HUES6 (cell line): ENCODE data around the gene ADGRV1.

ENCODE experiments used
- H3K27ac ChIP-seq: 2 replicates; pipeline ENCODE4 v1.7.0; 2013; ENCODE audit warnings: low read depth, mild to moderate bottlenecking, low read length, inconsistent platforms
- H3K27me3 ChIP-seq: 2 replicates; pipeline ENCODE4 v1.6.1; 2013; ENCODE audit warnings: low read length; ENCODE audit not compliant: control insufficient read depth, insufficient read depth
- H3K36me3 ChIP-seq: 2 replicates; pipeline ENCODE4 v1.6.1; 2013; ENCODE audit warnings: low read length; ENCODE audit not compliant: control insufficient read depth, insufficient read depth
- H3K4me1 ChIP-seq: 2 replicates; pipeline ENCODE4 v1.6.1; 2013; ENCODE audit warnings: low read length; ENCODE audit not compliant: control insufficient read depth, insufficient read depth
- H3K4me3 ChIP-seq: 2 replicates; pipeline ENCODE4 v1.5.1; 2013; ENCODE audit warnings: low read depth, low read length
- H3K9ac ChIP-seq: one replicate; pipeline ENCODE4 v1.6.1; 2013; ENCODE audit warnings: mild to moderate bottlenecking, low read length
- H3K9me3 ChIP-seq: 2 replicates; pipeline ENCODE4 v1.6.1; 2013; ENCODE audit warnings: low read depth, low read length; ENCODE audit not compliant: control insufficient read depth, insufficient read depth

ADGRV1 gene

GRCh38 chr5:91136271-91136670, 577.7 kb downstream of the ADGRV1 start:
- H3K4me1 ChIP-seq, result no peaks in the 10 kb centered on the region; the same call in 1 of the 2 replicates
- no peaks in the 10 kb centered on the region for H3K9me3 ChIP-seq
- no peak overlapping the region for H3K9ac ChIP-seq
- no peak overlapping the region for H3K4me3 ChIP-seq
- no peaks in the 10 kb centered on the region for H3K27me3 ChIP-seq
- no peak overlapping the region for H3K27ac ChIP-seq
- H3K36me3 ChIP-seq, result no peaks in the 10 kb centered on the region

- Histone ChIP-seq H3K9ac (no peak overlapping the region), H3K4me3 (no peak overlapping the region), H3K36me3 (no peaks in the 10 kb centered on the region)
Observed at GRCh38 chr5:91137647-91138046, 579.0 kb downstream of the ADGRV1 start.

GRCh38 chr5:91139572-91140200, 581.1 kb downstream of the ADGRV1 start:
- H3K27me3 ChIP-seq, result no peaks in the 10 kb centered on the region
- H3K4me1 ChIP-seq, result peaks cover 7% of the 10 kb centered on the region; the same call in 1 of the 2 replicates
- no peaks in the 10 kb centered on the region for H3K36me3 ChIP-seq
- H3K27ac ChIP-seq, result no peak overlapping the region
- no peak overlapping the region for H3K4me3 ChIP-seq
- no peak overlapping the region for H3K9ac ChIP-seq
- H3K9me3 ChIP-seq, result no peaks in the 10 kb centered on the region

More at GRCh38 chr5:91137647-91138046, 579.0 kb downstream of the ADGRV1 start:
- H3K9me3 ChIP-seq, result no peaks in the 10 kb centered on the region
- no peak overlapping the region for H3K27ac ChIP-seq
- H3K27me3 ChIP-seq, result no peaks in the 10 kb centered on the region
- H3K4me1 ChIP-seq, result peaks cover 7% of the 10 kb centered on the region; the same call in 1 of the 2 replicates

GRCh38 chr5:91140657-91141056, 582.1 kb downstream of the ADGRV1 start:
- Histone ChIP-seq H3K4me1 (peaks cover 10% of the 10 kb centered on the region; the same call in 1 of the 2 replicates), H3K9ac (no peak overlapping the region), H3K36me3 (no peaks in the 10 kb centered on the region), H3K27ac (no peak overlapping the region), H3K27me3 (no peaks in the 10 kb centered on the region), H3K4me3 (no peak overlapping the region), H3K9me3 (no peaks in the 10 kb centered on the region)

- no peak overlapping the region for H3K9ac ChIP-seq
- no peaks in the 10 kb centered on the region for H3K27me3 ChIP-seq
- 0 out of 2 replicates have a peak overlapping the region, but pooled peaks have one; percentile 4 for H3K27ac ChIP-seq
- peaks cover 10% of the 10 kb centered on the region; the same call in 1 of the 2 replicates for H3K4me1 ChIP-seq
- no peaks in the 10 kb centered on the region for H3K36me3 ChIP-seq
- H3K9me3 ChIP-seq, result no peaks in the 10 kb centered on the region
- H3K4me3 ChIP-seq, result no peak overlapping the region
Observed at GRCh38 chr5:91141642-91142041, 583.0 kb downstream of the ADGRV1 start.

GRCh38 chr5:91142386-91142785, 583.8 kb downstream of the ADGRV1 start:
- H3K27me3 ChIP-seq, result no peaks in the 10 kb centered on the region

GRCh38 chr5:91142819-91143218, 584.2 kb downstream of the ADGRV1 start:
- H3K9ac ChIP-seq, result no peak overlapping the region
- H3K4me1 ChIP-seq, result peaks cover 10% of the 10 kb centered on the region; the same call in 1 of the 2 replicates
- H3K9me3 ChIP-seq, result no peaks in the 10 kb centered on the region
- H3K4me3 ChIP-seq, result no peak overlapping the region
- H3K27ac ChIP-seq, result no peak overlapping the region
- no peaks in the 10 kb centered on the region for H3K36me3 ChIP-seq
- H3K27me3 ChIP-seq, result no peaks in the 10 kb centered on the region

More at GRCh38 chr5:91142386-91142785, 583.8 kb downstream of the ADGRV1 start:
- no peak overlapping the region for H3K9ac ChIP-seq
- no peaks in the 10 kb centered on the region for H3K36me3 ChIP-seq
- no peak overlapping the region for H3K4me3 ChIP-seq
- peaks cover 10% of the 10 kb centered on the region; the same call in 1 of the 2 replicates for H3K4me1 ChIP-seq
- H3K9me3 ChIP-seq, result no peaks in the 10 kb centered on the region
- H3K27ac ChIP-seq, result no peak overlapping the region

GRCh38 chr5:91143840-91144239, 585.2 kb downstream of the ADGRV1 start:
- H3K9me3 ChIP-seq, result peaks cover 7% of the 10 kb centered on the region; the same call in 1 of the 2 replicates

GRCh38 chr5:91144491-91145332, 586.1 kb downstream of the ADGRV1 start:
- Histone ChIP-seq H3K36me3 (no peaks in the 10 kb centered on the region; the same call in 1 of the 2 replicates), H3K27me3 (no peaks in the 10 kb centered on the region), H3K27ac (no peak overlapping the region), H3K4me1 (peaks cover 10% of the 10 kb centered on the region; the same call in 1 of the 2 replicates), H3K9ac (no peak overlapping the region), H3K9me3 (peaks cover 8% of the 10 kb centered on the region; the same call in 1 of the 2 replicates), H3K4me3 (no peak overlapping the region)

More at GRCh38 chr5:91143840-91144239, 585.2 kb downstream of the ADGRV1 start:
- H3K4me1 ChIP-seq, result peaks cover 10% of the 10 kb centered on the region; the same call in 1 of the 2 replicates
- H3K4me3 ChIP-seq, result no peak overlapping the region
- H3K36me3 ChIP-seq, result no peaks in the 10 kb centered on the region; the same call in 1 of the 2 replicates
- no peaks in the 10 kb centered on the region for H3K27me3 ChIP-seq
- no peak overlapping the region for H3K27ac ChIP-seq
- H3K9ac ChIP-seq, result no peak overlapping the region

- Histone ChIP-seq H3K27ac (no peak overlapping the region), H3K4me3 (no peak overlapping the region), H3K27me3 (no peaks in the 10 kb centered on the region), H3K36me3 (no peaks in the 10 kb centered on the region; the same call in 1 of the 2 replicates), H3K9ac (no peak overlapping the region), H3K9me3 (peaks cover 8% of the 10 kb centered on the region; the same call in 1 of the 2 replicates), H3K4me1 (peaks cover 10% of the 10 kb centered on the region; the same call in 1 of the 2 replicates)
Observed at GRCh38 chr5:91145333-91145620, 586.7 kb downstream of the ADGRV1 start.

- no peak overlapping the region for H3K4me3 ChIP-seq
- no peak overlapping the region for H3K27ac ChIP-seq
- no peaks in the 10 kb centered on the region for H3K27me3 ChIP-seq
- H3K9me3 ChIP-seq, result peaks cover 8% of the 10 kb centered on the region; the same call in 1 of the 2 replicates
- H3K9ac ChIP-seq, result no peak overlapping the region
- no peaks in the 10 kb centered on the region; the same call in 1 of the 2 replicates for H3K36me3 ChIP-seq
- peaks cover 10% of the 10 kb centered on the region; the same call in 1 of the 2 replicates for H3K4me1 ChIP-seq
Observed at GRCh38 chr5:91146230-91146629, 587.6 kb downstream of the ADGRV1 start.
